GM12891 (cell line): ENCODE measurements around the gene RTN4RL1.

Source experiments
- POLR2A ChIP-seq: IDR thresholded peaks from 2 replicates; pipeline ENCODE4 v1.6.1; 2011; ENCODE audit warnings: low read depth, low read length, control low read depth
- POLR2AphosphoS5 ChIP-seq: IDR thresholded peaks from 2 replicates; pipeline ENCODE4 v1.6.1; 2011; ENCODE audit warnings: low read depth, low read length, control low read depth
- SPI1 ChIP-seq: IDR thresholded peaks from 2 replicates; pipeline ENCODE4 v1.6.1; 2011; ENCODE audit warnings: low read depth, low read length, control low read depth
- TAF1 ChIP-seq: IDR thresholded peaks from 2 replicates; pipeline ENCODE4 v1.6.1; 2011; ENCODE audit warnings: low read depth, low read length, control low read depth

DNA sequence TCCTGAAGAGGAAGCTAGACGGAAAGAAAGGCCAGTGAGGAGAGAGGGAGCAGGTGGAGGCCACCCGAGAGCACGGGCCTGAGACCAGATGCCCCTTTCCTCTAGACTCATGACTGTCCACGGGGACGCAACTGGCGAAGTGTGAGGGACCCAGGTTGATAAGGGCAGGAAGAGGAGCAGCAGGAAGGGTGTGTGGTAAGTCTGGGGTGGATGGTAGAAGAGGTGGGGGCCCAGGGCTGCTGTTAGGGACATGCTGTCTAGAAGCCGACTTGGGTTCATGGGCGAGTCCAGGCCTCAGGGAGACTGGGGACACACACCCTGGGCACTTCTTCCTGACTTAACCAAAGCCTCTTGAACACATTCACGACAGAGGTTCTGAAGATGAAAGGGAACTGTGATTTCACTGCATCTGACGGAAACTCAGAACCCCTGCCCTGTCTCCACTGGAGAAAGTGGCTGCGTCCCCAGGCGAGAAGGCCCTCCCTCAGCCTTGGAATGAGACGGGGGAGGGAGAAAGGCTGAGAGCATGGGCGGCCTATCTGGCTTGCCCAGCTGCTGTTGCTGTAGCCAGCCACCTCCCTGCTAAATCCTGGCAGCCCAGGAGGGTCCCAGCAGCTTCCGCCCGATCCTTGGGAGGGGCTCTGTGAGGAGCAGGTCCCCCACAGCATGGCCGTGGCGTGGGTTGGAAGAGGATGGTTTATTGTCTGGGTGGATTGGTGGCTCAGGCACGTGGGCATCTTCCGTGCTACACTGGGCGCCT is 35.7 kb upstream of the RTN4RL1 start:
- TF ChIP-seq POLR2A (peak; percentile 83), POLR2AphosphoS5 (peak; percentile 80), TAF1 (no peak), SPI1 (no peak)
